Suprapubic skin (tissue), 3 donors: ENCODE data around the gene CHFR.

Source experiments
- CTCF ChIP-seq, 2 donors: fragments of 200-600 bp in 1 of 2; fragments of 450-650 bp in 1 of 2; sonication (generic) in 1 of 2; IDR thresholded peaks; one replicate each; pipeline ENCODE4 v1.5.1; 2016 to 2019; ENCODE audit warnings: antibody characterized with exemption in 2 of 2, mild to moderate bottlenecking in 1 of 2, moderate library complexity in 1 of 2
- POLR2A ChIP-seq, 2 donors: fragments of 450-650 bp; IDR thresholded peaks; one replicate each; pipeline ENCODE4 v1.6.1; 2017; ENCODE audit warnings: antibody characterized with exemption in 2 of 2, mild to moderate bottlenecking in 2 of 2, moderate library complexity in 2 of 2

DNA sequence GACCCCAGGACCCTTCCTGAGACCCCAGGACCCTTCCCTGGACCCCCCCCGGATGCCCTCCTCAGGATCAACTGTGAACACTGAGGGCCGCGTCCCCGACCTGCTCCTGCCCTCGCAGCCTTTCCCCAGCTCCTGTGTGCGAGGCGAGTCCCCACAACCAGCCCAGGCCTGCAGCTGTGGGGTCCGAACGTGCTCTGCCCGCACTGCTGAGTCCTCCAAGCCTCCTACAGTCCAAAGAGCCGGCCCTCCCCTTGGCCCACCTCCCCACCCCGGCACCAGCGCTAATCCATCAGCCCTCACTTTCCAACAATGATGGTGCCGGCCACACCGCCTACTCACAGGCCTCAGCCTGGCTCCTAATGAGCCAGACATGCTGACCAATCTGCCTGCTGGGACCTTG is 99.5 kb downstream of the CHFR start:
- TF ChIP-seq CTCF (IDR thresholded peaks at IDR 0.05) = no peak
- TF ChIP-seq POLR2A (IDR thresholded peaks at IDR 0.05) = no peak
